Measurements from ENCODE around the gene APOL6. TPM values are rescaled to one million over a fixed set of nuclear protein-coding genes. Genes with fewer than 3 reads are reported as not detected.

Gene APOL6
- total and polyA plus RNA-seq, 9 of the 15 experiments (the other 6 are each of a cell fraction or from before 2014, with no cell fraction given), result 0.29 to 1.2 (median 0.70) TPM

GRCh38 chr22:35643991-35644390, 4.3 kb upstream of the APOL6 start:
- no peak overlapping the region for H3K9ac ChIP-seq (ENCODE audit: insufficient read depth in 1 of 2, low read depth in 2 of 2, low read length in 2 of 2)
- POLR2A ChIA-PET, result no interaction called here
- 77% methylated on average over 1 of the region's 1 CpG for WGBS (ENCODE audit: insufficient coverage, low coverage, missing lambda C conversion rate)
- H3K4me3 ChIP-seq, result no peak overlapping the region
- H3K4me2 ChIP-seq (ENCODE audit: insufficient read depth, low read length), result no peak overlapping the region
- H3K27me3 ChIP-seq (ENCODE audit: control insufficient read depth in 2 of 2, insufficient read depth in 2 of 2, low read length in 2 of 2), result 0 out of 5 replicates have a peak, but pooled peaks cover 0 to 9% of the 10 kb centered on the region in 2 experiments
- BruUV-seq (replicated peaks), result no TSS peak
- no peaks in the 10 kb centered on the region for H3K9me1 ChIP-seq (ENCODE audit: control insufficient read depth, insufficient read depth, low read length)
- no peak overlapping the region for H2AFZ ChIP-seq (ENCODE audit: low read depth, low read length)
- CTCF ChIA-PET (ENCODE audit: low intra/inter-chr PET ratio), result no interaction called here
- intact Hi-C loops (cut with micrococcal nuclease), result no loop called here
- FAIRE-seq, result no peak
- H3K27ac ChIP-seq (ENCODE audit: extremely low read depth, low read depth, low read length), result no peak overlapping the region
- H3K79me2 ChIP-seq (ENCODE audit: control insufficient read depth, insufficient read depth, low read length), result no peaks in the 10 kb centered on the region
- DNase-seq (ENCODE audit: extremely low read depth in 1 of 4, low spot score in 3 of 4), result no peak
- H3K9me3 ChIP-seq (replicated peaks; ENCODE audit: control insufficient read depth, insufficient read depth, low read depth, low read length), result no peaks in the 10 kb centered on the region
- no peaks in the 10 kb centered on the region for H3K36me3 ChIP-seq (ENCODE audit: control insufficient read depth, insufficient read depth, low read length)
- peaks cover 0 to 2% of the 10 kb centered on the region in 2 experiments; a peak in 3 of 5 replicates for H3K4me1 ChIP-seq (replicated peaks in 1 of 2; ENCODE audit: control insufficient read depth in 2 of 2, insufficient read depth in 2 of 2, low read length in 2 of 2)
- H4K20me1 ChIP-seq (replicated peaks; ENCODE audit: control insufficient read depth, insufficient read depth, low read length), result no peaks in the 10 kb centered on the region
- no peak for ATAC-seq
- in situ Hi-C loops (cut with MboI), result no loop called here
- TF ChIP-seq SAFB2 (IDR thresholded peaks at IDR 0.05; ENCODE audit: borderline replicate concordance, low read depth, low read length, severe bottlenecking) (no peak), KDM5B (IDR thresholded peaks at IDR 0.05; ENCODE audit: insufficient replicate concordance, low read depth, low read length) (no peak), CEBPB (tag; IDR thresholded peaks at IDR 0.05) (no peak), PRPF4 (IDR thresholded peaks at IDR 0.05; ENCODE audit: insufficient read depth, low read depth, low read length, poor library complexity, severe bottlenecking) (no peak), E2F6 (IDR thresholded peaks at IDR 0.05; ENCODE audit: borderline replicate concordance in 1 of 2, extremely low read depth in 1 of 2, insufficient read depth in 1 of 2, insufficient read length in 1 of 2, low read depth in 1 of 2, low read length in 1 of 2, poor library complexity in 1 of 2, severe bottlenecking in 1 of 2) (no peak), PBX2 (CRISPR knock-in tag; IDR thresholded peaks at IDR 0.05; ENCODE audit: low read depth) (no peak), PBX2 (tag; conservative IDR thresholded peaks at IDR 0.05; ENCODE audit: low read depth) (no peak), ZBED1 (IDR thresholded peaks at IDR 0.05) (no peak), HNRNPLL (IDR thresholded peaks at IDR 0.05; ENCODE audit: low read depth, low read length, poor library complexity, severe bottlenecking) (no peak), ZNF551 (CRISPR knock-in tag; IDR thresholded peaks at IDR 0.05) (no peak), KAT7 (CRISPR knock-in tag; IDR thresholded peaks at IDR 0.05; ENCODE audit: borderline replicate concordance) (no peak), ZNF512 (tag; IDR thresholded peaks at IDR 0.05) (no peak), ZNF324 (CRISPR knock-in tag; IDR thresholded peaks at IDR 0.05) (no peak), GTF2E2 (tag; IDR thresholded peaks at IDR 0.05) (no peak), CTCFL (IDR thresholded peaks at IDR 0.05; ENCODE audit: borderline replicate concordance, insufficient read depth, low read depth, low read length, poor library complexity, severe bottlenecking) (no peak)
